ENCODE results near the gene CTIF. TPM values are rescaled to one million over a fixed set of nuclear protein-coding genes. Genes with fewer than 3 reads are reported as not detected.

Gene CTIF
- total and polyA plus RNA-seq, 7 experiments from 2014 or later: 1.3 to 11.2 (median 2.5) TPM; not detected in 2

DNA sequence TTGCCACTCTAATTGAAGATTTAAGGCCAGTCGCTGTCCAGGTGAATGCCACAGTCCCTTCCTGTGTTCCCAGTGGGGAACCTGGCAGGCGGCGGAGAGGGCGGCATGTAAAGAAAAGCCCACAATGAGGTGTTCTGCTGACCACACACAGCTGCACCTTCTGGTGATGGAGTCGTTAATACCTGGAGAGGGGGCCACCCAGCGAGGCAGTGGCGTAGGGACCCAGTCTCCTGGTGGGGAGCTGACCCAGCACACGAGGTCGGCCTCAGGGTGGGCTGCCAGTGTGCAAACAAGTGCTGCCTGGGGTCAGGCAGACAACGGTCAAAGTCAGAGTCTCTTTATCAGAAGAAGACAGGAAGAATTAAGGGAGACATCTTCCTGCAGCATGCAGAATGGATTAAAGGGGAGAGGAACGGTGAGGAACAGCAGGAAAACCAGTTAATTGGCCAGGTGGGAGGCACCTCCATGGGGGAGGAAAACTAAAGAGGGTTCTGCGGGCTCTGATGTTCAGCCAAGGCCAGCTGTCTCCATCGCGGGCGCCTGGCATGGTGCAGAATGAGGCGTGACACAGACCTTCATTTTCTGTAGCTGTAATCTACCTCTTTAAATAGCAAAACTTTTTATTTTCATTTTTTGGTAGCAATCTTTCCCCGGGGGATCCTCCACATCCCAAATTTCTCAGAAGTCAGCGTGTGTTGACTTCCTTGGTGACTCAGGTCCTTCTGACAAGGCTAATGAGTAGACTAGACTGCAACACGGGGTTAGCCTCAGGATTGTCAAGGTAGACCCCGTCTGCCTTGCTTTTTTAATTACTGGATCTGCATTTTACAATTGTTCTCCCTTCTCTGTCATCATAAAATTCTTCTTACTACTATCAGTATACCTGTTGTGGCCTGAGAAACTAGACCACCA lies 333.7 kb downstream of the CTIF start:
- CTCF ChIA-PET: no interaction called here
- peaks cover 0 to 26% of the 10 kb centered on the region in 2 donors for H3K4me1 ChIP-seq (ENCODE audit: control insufficient read depth in 2 of 2, insufficient read depth in 2 of 2, low read length in 2 of 2)
- no peaks in the 10 kb centered on the region for H3K27me3 ChIP-seq (ENCODE audit: control insufficient read depth in 2 of 2, insufficient read depth in 2 of 2, low read length in 2 of 2)
- DNase-seq (no peak), ATAC-seq (no peak)
- Mint-ChIP-seq H3K27me3 (no peaks in the 10 kb centered on the region), H3K4me1 (peaks cover 7 to 28% (median 11%) of the 10 kb centered on the region in 7 donors), H3K4me3 (no peak overlapping the region), H3K27ac (peak overlapping the region in 3 of 9 donors; percentile 5 to 76 (median 34)), H3K9me3 (no peaks in the 10 kb centered on the region), H3K36me3 (no peaks in the 10 kb centered on the region)
- H3K4me3 ChIP-seq (ENCODE audit: low read length): no peak overlapping the region
- no peak overlapping the region for H3K27ac ChIP-seq (ENCODE audit: low read depth, low read length)
- H3K36me3 ChIP-seq (ENCODE audit: control insufficient read depth in 2 of 3, insufficient read depth in 3 of 3, low read length in 3 of 3): no peaks in the 10 kb centered on the region
- intact Hi-C loops (cut with micrococcal nuclease): no loop called here
- H3K9me3 ChIP-seq (ENCODE audit: control insufficient read depth in 2 of 3, low read length in 3 of 3): no peaks in the 10 kb centered on the region
- POLR2A ChIA-PET: no interaction called here

DNA sequence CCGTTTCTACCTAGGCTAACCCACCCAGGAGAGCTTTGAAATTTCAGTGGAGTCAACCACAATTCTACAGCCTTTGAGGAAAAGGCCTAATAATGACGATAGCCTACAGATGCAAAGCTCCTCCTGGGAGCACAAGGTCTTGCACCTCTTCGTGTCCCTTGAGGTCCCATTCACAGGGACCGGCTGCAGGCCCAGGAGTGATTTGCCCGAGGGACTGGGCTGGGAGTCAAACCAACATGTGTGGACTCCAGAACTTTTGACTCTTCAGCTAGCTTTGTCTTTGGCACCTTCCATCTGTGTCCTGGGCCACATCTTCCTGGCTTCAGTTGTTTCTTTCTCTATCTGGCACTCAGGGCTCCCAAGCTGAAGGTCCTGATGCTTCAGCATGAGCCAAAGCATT lies 335.4 kb downstream of the CTIF start:
- H3K9me3 ChIP-seq (ENCODE audit: control insufficient read depth in 2 of 3, low read length in 3 of 3): no peaks in the 10 kb centered on the region
- no peaks in the 10 kb centered on the region for H3K27me3 ChIP-seq (ENCODE audit: control insufficient read depth in 2 of 2, insufficient read depth in 2 of 2, low read length in 2 of 2)
- CTCF ChIA-PET: no interaction called here
- no peak for ATAC-seq
- no peak overlapping the region for H3K4me3 Mint-ChIP-seq
- no peak overlapping the region for H3K27ac ChIP-seq (ENCODE audit: low read depth, low read length)
- peaks cover 0 to 15% (median 4%) of the 10 kb centered on the region in 7 donors for H3K4me1 Mint-ChIP-seq
- H3K4me3 ChIP-seq (ENCODE audit: low read length): no peak overlapping the region
- no peaks in the 10 kb centered on the region for H3K9me3 Mint-ChIP-seq
- no peaks in the 10 kb centered on the region for H3K36me3 Mint-ChIP-seq
- peaks cover 0 to 9% of the 10 kb centered on the region in 2 donors for H3K4me1 ChIP-seq (ENCODE audit: control insufficient read depth in 2 of 2, insufficient read depth in 2 of 2, low read length in 2 of 2)
- no peak overlapping the region for H3K27ac Mint-ChIP-seq
- H3K27me3 Mint-ChIP-seq: no peaks in the 10 kb centered on the region
- DNase-seq: no peak
- POLR2A ChIA-PET: no interaction called here
- intact Hi-C loops (cut with micrococcal nuclease): no loop called here
- no peaks in the 10 kb centered on the region for H3K36me3 ChIP-seq (ENCODE audit: control insufficient read depth in 2 of 3, insufficient read depth in 3 of 3, low read length in 3 of 3)

DNA sequence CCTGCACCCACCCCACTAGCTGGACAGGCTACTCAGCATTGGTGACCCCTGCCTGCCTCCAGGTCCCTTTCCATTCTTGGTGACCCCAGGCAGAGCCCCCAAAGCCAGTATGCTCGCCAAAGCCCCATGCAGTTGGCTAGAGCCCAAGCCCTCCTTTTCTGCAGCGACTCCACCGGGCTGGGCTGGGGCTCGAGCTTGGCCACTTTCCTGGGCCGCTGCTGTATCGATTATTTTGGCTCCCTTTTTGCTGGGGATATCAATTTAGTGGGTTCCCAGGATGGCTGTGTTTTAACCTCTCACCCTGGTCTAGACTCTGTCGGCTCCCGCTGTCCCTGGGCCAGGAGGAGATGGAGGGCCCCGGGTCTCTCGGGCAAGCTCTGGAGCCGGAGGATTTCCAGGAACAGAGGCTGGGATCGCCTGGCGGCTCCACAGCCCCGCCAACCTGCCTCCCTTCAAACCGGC lies 335.9 kb downstream of the CTIF start:
- Mint-ChIP-seq H3K27ac (peak overlapping the region in 1 of 9 donors; percentile 36), H3K4me1 (peaks cover 0 to 13% (median 1%) of the 10 kb centered on the region in 7 donors), H3K4me3 (no peak overlapping the region), H3K9me3 (no peaks in the 10 kb centered on the region), H3K36me3 (no peaks in the 10 kb centered on the region), H3K27me3 (no peaks in the 10 kb centered on the region)
- no peak for DNase-seq
- Histone ChIP-seq H3K4me3 (ENCODE audit: low read length) (no peak overlapping the region), H3K27me3 (ENCODE audit: control insufficient read depth in 2 of 2, insufficient read depth in 2 of 2, low read length in 2 of 2) (no peaks in the 10 kb centered on the region), H3K4me1 (ENCODE audit: control insufficient read depth in 2 of 2, insufficient read depth in 2 of 2, low read length in 2 of 2) (peaks cover 0 to 4% of the 10 kb centered on the region in 2 donors), H3K27ac (ENCODE audit: low read depth, low read length) (no peak overlapping the region), H3K36me3 (ENCODE audit: control insufficient read depth in 2 of 3, insufficient read depth in 3 of 3, low read length in 3 of 3) (no peaks in the 10 kb centered on the region), H3K9me3 (ENCODE audit: control insufficient read depth in 2 of 3, low read length in 3 of 3) (no peaks in the 10 kb centered on the region)
- ChIA-PET CTCF (no interaction called here), POLR2A (no interaction called here)
- intact Hi-C loops (cut with micrococcal nuclease): no loop called here
- ATAC-seq: no peak

DNA sequence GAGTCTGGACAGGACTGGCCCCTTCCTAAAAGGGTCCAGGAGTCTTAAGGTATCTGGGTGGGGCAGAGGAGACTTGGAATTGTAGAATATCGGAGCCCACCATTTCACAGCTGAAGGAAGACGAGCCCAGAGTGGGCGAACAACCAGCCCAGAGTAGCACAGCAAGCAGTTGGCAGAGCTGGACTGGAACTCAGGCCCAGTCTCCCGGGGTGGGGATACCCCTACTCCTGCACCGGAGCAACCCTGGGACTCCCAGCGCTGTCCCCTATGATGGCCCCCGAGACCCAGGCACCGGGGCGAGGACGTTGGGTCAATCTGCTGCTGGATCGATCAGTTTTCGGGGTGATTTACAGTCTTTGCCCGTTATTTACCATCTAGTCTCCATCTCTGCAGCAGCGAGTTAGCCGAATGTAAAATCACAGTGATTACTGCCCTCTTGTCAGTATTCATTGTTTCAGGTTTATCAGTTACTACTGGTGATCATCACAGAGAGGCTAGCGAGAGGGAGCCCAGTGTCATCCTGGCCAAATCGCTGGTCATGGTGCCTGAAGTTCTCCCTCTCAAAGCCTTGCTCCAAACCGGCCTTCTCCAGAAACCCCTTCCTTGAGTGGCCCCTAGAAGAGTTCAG lies 336.6 kb downstream of the CTIF start:
- ChIA-PET POLR2A (no interaction called here), CTCF (no interaction called here)
- H3K4me1 ChIP-seq (ENCODE audit: control insufficient read depth in 2 of 2, insufficient read depth in 2 of 2, low read length in 2 of 2): no peaks in the 10 kb centered on the region
- Mint-ChIP-seq H3K27ac (peak overlapping the region in 1 of 9 donors; percentile 36), H3K4me3 (no peak overlapping the region), H3K4me1 (peaks cover 3 to 17% (median 5%) of the 10 kb centered on the region in 7 donors), H3K36me3 (peaks cover 0 to 3% (median 0%) of the 10 kb centered on the region in 5 donors), H3K27me3 (no peaks in the 10 kb centered on the region), H3K9me3 (no peaks in the 10 kb centered on the region)
- no peak for ATAC-seq
- H3K36me3 ChIP-seq (ENCODE audit: control insufficient read depth in 2 of 3, insufficient read depth in 3 of 3, low read length in 3 of 3): no peaks in the 10 kb centered on the region
- no peaks in the 10 kb centered on the region for H3K9me3 ChIP-seq (ENCODE audit: control insufficient read depth in 2 of 3, low read length in 3 of 3)
- H3K4me3 ChIP-seq (ENCODE audit: low read length): no peak overlapping the region
- DNase-seq: no peak
- no peaks in the 10 kb centered on the region for H3K27me3 ChIP-seq (ENCODE audit: control insufficient read depth in 2 of 2, insufficient read depth in 2 of 2, low read length in 2 of 2)
- H3K27ac ChIP-seq (ENCODE audit: low read depth, low read length): no peak overlapping the region
- intact Hi-C loops (cut with micrococcal nuclease): no loop called here

DNA sequence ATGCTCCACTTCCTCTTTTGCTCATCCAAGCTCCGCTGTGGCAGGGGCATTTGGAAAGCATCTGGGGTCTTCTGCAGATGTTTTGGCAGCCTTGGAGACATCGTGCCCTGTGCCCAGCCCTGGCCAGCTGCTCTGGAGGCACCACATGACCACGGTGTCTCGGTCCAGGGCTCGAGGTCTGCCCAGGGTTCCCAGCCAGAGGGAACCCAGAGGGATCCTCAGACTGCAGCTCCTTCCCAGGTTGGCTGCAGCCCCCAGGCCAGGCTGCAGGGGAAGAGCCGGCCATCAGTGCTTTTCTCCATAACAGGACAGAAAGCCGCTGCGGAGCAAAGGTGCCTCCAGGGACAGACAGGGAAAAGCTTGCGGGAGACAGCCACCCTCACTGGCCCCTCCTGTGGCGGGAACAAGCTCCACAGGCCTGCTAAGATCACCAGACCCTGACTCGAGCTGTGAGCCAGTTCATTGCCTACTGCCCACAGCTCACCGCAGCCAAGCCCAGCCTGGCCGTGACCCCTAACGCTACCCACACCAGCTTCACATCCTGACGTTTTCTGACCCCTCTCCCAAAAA lies 337.2 kb downstream of the CTIF start:
- Histone ChIP-seq H3K9me3 (ENCODE audit: control insufficient read depth in 2 of 3, low read length in 3 of 3) (no peaks in the 10 kb centered on the region), H3K27me3 (ENCODE audit: control insufficient read depth in 2 of 2, insufficient read depth in 2 of 2, low read length in 2 of 2) (no peaks in the 10 kb centered on the region), H3K4me1 (ENCODE audit: control insufficient read depth in 2 of 2, insufficient read depth in 2 of 2, low read length in 2 of 2) (no peaks in the 10 kb centered on the region), H3K4me3 (ENCODE audit: low read length) (no peak overlapping the region), H3K36me3 (ENCODE audit: control insufficient read depth in 2 of 3, insufficient read depth in 3 of 3, low read length in 3 of 3) (no peaks in the 10 kb centered on the region), H3K27ac (ENCODE audit: low read depth, low read length) (no peak overlapping the region)
- H3K4me1 Mint-ChIP-seq: peaks cover 3 to 23% (median 8%) of the 10 kb centered on the region in 7 donors
- no peak overlapping the region for H3K4me3 Mint-ChIP-seq
- no peak overlapping the region for H3K27ac Mint-ChIP-seq
- no peak for DNase-seq
- peaks cover 0 to under 1% (median 0%) of the 10 kb centered on the region in 11 donors for H3K9me3 Mint-ChIP-seq
- H3K36me3 Mint-ChIP-seq: peaks cover 0 to 6% (median 0%) of the 10 kb centered on the region in 5 donors
- POLR2A ChIA-PET: no interaction called here
- CTCF ChIA-PET: no interaction called here
- H3K27me3 Mint-ChIP-seq: no peaks in the 10 kb centered on the region
- intact Hi-C loops (cut with micrococcal nuclease): no loop called here
- no peak for ATAC-seq

DNA sequence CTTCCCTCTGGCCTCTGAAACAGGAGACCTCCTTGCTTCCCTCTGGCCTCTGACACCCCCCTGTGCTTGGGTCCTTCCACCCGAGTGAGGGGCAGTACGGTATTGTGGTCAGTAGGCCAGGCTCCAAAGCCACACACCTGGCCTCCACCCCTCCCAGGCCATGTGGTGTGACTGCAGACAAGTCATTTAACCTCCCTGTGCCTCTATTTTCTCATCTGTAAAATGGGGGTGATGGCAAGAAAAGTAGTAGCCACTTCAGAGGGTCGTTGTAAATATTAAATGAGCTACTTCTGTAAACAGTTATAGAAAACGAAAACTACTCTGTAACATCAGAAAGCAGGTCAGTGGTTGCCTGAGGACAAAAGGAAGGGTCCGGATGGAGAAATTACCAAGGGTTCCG lies 337.8 kb downstream of the CTIF start:
- Histone ChIP-seq H3K27me3 (ENCODE audit: control insufficient read depth in 2 of 2, insufficient read depth in 2 of 2, low read length in 2 of 2) (no peaks in the 10 kb centered on the region), H3K4me3 (ENCODE audit: low read length) (no peak overlapping the region), H3K9me3 (ENCODE audit: control insufficient read depth in 2 of 3, low read length in 3 of 3) (no peaks in the 10 kb centered on the region), H3K27ac (ENCODE audit: low read depth, low read length) (no peak overlapping the region), H3K36me3 (ENCODE audit: control insufficient read depth in 2 of 3, insufficient read depth in 3 of 3, low read length in 3 of 3) (no peaks in the 10 kb centered on the region), H3K4me1 (ENCODE audit: control insufficient read depth in 2 of 2, insufficient read depth in 2 of 2, low read length in 2 of 2) (no peaks in the 10 kb centered on the region)
- Mint-ChIP-seq H3K9me3 (peaks cover 0 to 5% (median 0%) of the 10 kb centered on the region in 11 donors), H3K4me3 (no peak overlapping the region), H3K27ac (no peak overlapping the region), H3K4me1 (peaks cover 3 to 24% (median 8%) of the 10 kb centered on the region in 7 donors), H3K27me3 (no peaks in the 10 kb centered on the region), H3K36me3 (peaks cover 0 to 6% (median 0%) of the 10 kb centered on the region in 5 donors)
- POLR2A ChIA-PET: no interaction called here
- CTCF ChIA-PET: interaction anchor here (0.8 kb wide), 1 partner anchor 44 kb away, joined by 3 read pairs; no protein-coding TSS in a partner anchor
- ATAC-seq (no peak), DNase-seq (no peak)
- intact Hi-C loops (cut with micrococcal nuclease): no loop called here

Data from naive thymus-derived CD4-positive, alpha-beta T cell (primary cell).